Measurements from ENCODE around the gene LAMA2.

DNA sequence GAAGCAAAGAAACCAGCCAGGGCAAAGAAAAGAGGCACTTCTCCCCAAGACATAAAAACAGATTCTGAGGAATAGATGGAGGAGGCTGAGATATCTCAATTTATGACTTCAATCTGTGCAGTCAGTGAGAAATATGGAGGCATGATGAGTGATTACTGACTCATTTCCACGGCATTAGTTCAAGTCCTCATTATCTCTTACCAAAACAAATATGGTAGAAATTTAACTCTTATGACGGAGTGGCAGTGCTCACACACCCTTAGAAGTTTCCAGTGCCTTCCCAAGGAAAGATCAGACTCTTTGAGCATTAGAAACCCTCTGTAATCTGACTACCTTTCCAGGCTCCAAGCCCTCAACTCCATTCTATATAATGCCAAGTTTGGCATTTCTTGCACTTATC lies 463.0 kb downstream of the LAMA2 start:
- no peak for TF ChIP-seq GATA2 (IDR thresholded peaks at IDR 0.05; ENCODE audit: low read depth, low read length)
- TF ChIP-seq GATA3 (IDR thresholded peaks at IDR 0.05; ENCODE audit: low read depth, low read length), result no peak

Measured in SH-SY5Y (cell line).